Measurements from ENCODE around the gene ADAMTSL3. TPM values are rescaled to one million over a fixed set of nuclear protein-coding genes. Genes with fewer than 3 reads are reported as not detected.

ADAMTSL3 gene
- total and polyA plus RNA-seq, 2 of the 8 experiments (the other 6 are each of a cell fraction or from before 2014, with no cell fraction given) = 0.35 to 1.4 TPM

- TF ChIP-seq TAF1 (IDR thresholded peaks at IDR 0.05; ENCODE audit: low read depth, low read length) (no peak), KDM4A (IDR thresholded peaks at IDR 0.05; ENCODE audit: low read depth, low read length, severe bottlenecking) (no peak), NRF1 (IDR thresholded peaks at IDR 0.05; ENCODE audit: low read depth, low read length) (no peak)
These were observed 191.3 kb downstream of the ADAMTSL3 start (continued) for GRCh38 chr15:83845230-83845629.
